HG02870 (cell line): ENCODE measurements around the gene CREBZF.
A peak's percentile ranks its signal among the peaks of the same experiment; 100 is the strongest.
"Not testable (repeated sequence)": the region's sequence is repeated elsewhere in the genome, so short reads cannot be mapped to it uniquely, and the experiment has no call there.

Source experiments
- ATAC-seq: cut with Tn5 transposase; IDR thresholded peaks from one replicate; pipeline ENCODE4 v1.9.1; 2021; ENCODE audit warnings: mild to moderate bottlenecking, moderate library complexity; ENCODE audit not compliant: unreplicated experiment

The CREBZF gene

GRCh38 chr11:85672105-85672902, 7.4 kb upstream of the CREBZF start:
- ATAC-seq = no peak

GRCh38 chr11:85670949-85671663, 6.2 kb upstream of the CREBZF start:
- ATAC-seq = not testable (repeated sequence)

- ATAC-seq = no peak
These were observed 3.2 kb upstream of the CREBZF start for GRCh38 chr11:85668157-85668556.

DNA sequence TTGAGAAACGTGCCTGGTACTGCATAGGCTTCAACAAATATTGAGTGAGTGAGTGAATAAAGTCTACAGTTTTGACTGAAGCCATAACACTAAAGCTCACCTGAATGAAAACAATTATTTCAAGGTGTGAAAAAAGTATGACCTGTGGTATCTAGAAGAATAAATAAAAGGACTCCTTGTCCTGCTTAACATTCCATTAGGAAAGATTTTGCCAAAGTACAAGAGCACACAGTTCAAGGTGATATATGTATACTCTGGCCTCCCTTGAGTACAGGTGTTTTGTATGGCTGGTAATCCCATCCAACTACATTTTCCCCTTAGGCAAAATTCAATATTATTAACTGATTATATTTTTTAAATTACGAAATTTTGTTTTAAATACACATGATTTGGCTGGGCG, 1.8 kb upstream of the CREBZF start:
- ATAC-seq = no peak

GRCh38 chr11:85665733-85666132, 804 bp upstream of the CREBZF start:
- no peak for ATAC-seq

GRCh38 chr11:85663753-85664614, 945 bp downstream of the CREBZF start:
- peak; percentile 62 for ATAC-seq

DNA sequence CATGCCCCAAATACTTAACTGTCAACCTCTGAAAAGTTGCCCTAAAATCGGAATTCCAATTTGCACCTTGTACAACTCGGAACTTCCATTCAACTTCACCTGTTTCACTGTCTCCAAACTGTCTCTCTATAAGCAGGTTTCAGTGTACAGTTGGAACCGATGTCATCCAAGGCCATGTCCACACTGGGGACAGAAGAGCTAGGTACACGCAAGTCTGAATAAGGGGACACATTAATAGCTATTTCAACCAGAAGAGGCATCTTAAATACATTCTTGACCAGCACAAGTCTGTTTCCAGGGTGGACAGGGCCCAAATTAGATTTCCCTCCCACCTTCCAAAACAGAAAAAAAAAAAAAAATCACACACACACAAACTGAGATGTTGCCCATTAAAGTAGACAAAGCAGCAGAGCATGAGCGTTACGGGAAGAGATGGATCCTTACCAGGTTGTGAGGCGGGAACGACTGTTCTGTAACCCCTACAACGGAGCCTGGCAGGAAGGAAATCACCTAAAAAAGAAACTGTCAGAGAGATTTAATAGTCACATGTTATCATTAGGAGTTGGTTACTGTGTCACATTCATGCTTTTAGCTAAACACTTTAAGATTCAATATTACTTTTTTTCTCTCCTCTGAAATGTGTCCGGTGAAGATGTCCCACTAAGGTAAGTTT, 1.7 kb downstream of the CREBZF start:
- no peak for ATAC-seq

- ATAC-seq = no peak
These were observed 2.8 kb downstream of the CREBZF start for GRCh38 chr11:85661972-85662664.

DNA sequence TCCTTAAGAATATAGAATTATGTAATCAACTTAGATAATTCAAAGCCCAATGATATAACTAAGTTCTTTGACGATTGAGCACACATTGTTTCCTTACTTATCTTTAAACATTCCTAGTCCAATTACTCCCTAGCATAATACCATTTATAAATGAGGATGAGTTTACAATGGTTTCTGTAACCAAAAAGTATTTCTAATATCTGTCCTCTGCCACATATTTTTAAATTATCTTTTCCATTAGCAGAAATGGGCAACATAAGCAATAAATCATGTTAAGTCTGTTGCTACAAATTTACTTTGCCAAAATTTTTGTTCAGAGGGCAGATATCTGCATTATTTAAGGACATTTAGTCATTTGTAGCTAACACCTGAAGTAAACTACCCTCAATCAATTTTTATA, 6.7 kb downstream of the CREBZF start:
- ATAC-seq = no peak

- ATAC-seq = no peak
These were observed 8.2 kb downstream of the CREBZF start for GRCh38 chr11:85656777-85657176.

GRCh38 chr11:85654343-85654742, 10.6 kb downstream of the CREBZF start:
- ATAC-seq = not testable (repeated sequence)

- no peak for ATAC-seq
These were observed 12.0 kb downstream of the CREBZF start for GRCh38 chr11:85652786-85653447.

DNA sequence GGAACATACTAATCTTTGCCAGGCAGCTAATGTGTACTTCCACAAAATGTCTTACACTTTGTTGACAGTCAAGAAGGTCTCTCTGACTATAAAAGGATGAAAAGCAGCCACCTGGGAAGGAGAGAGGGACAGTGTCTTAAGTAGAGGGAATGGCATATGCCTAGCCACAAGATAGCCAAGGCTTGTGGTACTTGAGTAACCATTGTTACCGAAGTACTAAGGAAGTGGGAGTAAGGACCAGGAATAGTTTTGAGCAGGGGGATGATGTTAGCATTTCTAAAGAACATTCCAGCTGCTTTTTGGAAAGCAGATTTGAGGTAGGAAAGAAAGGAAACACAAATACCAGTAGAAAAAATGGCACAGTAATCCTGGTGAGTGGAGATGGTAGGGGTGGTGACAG, 13.8 kb downstream of the CREBZF start:
- no peak for ATAC-seq

- ATAC-seq = peak; percentile 98
These were observed 17.2 kb downstream of the CREBZF start, which contains the start of gene TMEM126A for GRCh38 chr11:85647604-85648299. TMEM126A (plus strand) TSS chr11:85647967; CDS start chr11:85650256, 2,289 bp downstream.

- ATAC-seq = no peak
These were observed 17.9 kb downstream of the CREBZF start for GRCh38 chr11:85647078-85647477.

DNA sequence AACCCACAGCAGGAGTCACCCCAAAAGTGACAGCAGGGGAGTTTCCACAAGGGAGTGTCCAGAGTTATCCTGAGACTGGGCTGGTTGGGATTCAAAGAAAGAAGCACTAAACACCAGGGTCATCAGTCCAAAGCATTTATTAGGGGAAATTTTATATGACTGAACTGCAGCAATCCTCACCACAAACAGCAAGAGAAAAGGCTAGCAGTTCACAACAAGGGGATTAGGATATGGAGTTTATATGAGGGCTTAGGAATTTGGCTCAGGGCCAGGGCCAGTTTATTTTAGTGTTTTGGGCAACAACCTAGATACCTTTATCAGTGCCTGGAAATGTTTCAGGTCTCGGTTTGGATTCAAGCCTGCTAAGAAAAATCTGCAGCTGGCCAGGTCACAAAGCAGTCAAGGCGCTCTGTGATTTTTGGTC, 21.7 kb downstream of the CREBZF start:
- ATAC-seq = no peak

DNA sequence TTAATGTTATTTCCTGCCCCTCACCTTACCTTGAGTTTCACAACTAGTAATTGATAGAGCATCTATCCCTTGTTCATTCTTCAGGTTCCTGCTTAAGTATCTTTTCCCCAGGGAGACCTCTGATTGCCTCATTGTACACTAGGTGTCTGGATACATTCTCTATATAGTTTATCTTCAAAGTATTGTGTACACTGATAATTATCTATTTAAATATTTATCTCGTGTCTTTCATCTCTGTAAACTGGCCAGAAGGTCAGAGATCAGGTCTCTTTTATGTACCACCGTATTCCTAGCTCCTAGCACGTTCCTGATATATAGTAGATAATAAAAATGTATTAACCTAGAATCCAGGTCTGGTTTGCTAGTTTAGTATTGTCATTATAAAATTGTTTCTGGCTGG, 30.2 kb downstream of the CREBZF start:
- no peak for ATAC-seq

DNA sequence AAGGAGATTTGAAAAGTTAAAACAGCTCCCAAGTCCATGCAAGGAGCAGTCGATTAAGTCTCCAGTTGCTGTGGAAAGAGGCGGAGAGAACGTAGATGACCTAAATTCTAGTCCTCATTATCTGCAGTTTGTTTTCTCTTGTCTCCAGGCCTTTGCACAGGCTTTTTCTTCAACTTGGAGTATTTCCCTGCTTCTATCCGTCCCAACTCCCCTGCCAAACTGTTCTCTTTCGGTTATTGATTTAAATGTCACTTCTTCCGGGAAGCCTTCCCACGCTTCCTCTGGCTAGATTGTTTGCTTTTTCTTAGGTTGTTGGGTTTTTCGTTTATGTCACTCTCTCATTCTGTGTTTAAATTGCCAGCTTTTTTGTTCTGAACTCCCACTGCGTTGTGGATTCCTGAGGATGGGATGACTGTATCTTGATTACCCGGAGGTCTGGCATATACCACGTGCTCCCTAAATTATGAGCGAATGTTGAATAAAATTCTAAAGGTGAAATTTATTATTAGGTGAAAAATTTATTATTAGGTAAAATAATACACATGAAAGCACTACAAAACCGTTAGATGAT, 36.1 kb downstream of the CREBZF start:
- ATAC-seq = peak; percentile 2
